ENCODE measurements around the gene PRDM16. TPM values are rescaled to one million over a fixed set of nuclear protein-coding genes. Genes with fewer than 3 reads are reported as not detected.

The PRDM16 gene
- polyA plus RNA-seq, 2 donors, result 0.15 to 0.28 TPM

DNA sequence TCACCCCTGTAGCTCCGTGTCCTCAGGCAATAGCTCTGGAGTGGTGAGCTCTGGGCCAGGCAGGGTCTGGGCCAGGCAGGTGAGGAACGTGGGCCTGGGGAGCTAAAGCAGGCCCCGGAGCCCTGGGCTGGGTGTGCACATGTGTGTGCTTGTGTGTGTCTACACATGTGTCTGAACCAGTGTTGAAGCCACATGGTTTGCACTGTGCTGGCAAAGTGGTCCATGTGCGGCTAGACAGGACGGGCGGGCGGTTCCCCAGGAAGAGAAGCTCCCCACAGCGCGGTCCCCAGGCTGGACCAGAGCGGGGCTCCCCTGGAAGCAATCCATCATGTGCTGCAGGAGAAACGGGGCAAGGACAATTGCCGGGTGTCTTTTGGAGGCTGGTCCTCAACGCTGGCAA, 84.2 kb downstream of the PRDM16 start:
- Histone ChIP-seq H3K4me1 (ENCODE audit: control insufficient read depth in 2 of 2, insufficient read depth in 2 of 2, low read length in 1 of 2) (no peaks in the 10 kb centered on the region), H3K9me3 (ENCODE audit: control insufficient read depth in 2 of 2, insufficient read depth in 1 of 2, low read depth in 1 of 2, low read length in 1 of 2) (no peaks in the 10 kb centered on the region), H3K27ac (ENCODE audit: low read depth in 2 of 2, low read length in 1 of 2) (no peak overlapping the region), H3K4me3 (ENCODE audit: low read depth in 1 of 2, low read length in 2 of 2) (no peak overlapping the region), H3K27me3 (ENCODE audit: control insufficient read depth in 1 of 2, insufficient read depth in 2 of 2, low read length in 2 of 2) (no peaks in the 10 kb centered on the region), H3K36me3 (ENCODE audit: control insufficient read depth in 2 of 2, insufficient read depth in 2 of 2, low read length in 1 of 2) (no peaks in the 10 kb centered on the region)
- 82 to 86% methylated on average over 13 of the region's 13 CpGs for WGBS, 2 donors

DNA sequence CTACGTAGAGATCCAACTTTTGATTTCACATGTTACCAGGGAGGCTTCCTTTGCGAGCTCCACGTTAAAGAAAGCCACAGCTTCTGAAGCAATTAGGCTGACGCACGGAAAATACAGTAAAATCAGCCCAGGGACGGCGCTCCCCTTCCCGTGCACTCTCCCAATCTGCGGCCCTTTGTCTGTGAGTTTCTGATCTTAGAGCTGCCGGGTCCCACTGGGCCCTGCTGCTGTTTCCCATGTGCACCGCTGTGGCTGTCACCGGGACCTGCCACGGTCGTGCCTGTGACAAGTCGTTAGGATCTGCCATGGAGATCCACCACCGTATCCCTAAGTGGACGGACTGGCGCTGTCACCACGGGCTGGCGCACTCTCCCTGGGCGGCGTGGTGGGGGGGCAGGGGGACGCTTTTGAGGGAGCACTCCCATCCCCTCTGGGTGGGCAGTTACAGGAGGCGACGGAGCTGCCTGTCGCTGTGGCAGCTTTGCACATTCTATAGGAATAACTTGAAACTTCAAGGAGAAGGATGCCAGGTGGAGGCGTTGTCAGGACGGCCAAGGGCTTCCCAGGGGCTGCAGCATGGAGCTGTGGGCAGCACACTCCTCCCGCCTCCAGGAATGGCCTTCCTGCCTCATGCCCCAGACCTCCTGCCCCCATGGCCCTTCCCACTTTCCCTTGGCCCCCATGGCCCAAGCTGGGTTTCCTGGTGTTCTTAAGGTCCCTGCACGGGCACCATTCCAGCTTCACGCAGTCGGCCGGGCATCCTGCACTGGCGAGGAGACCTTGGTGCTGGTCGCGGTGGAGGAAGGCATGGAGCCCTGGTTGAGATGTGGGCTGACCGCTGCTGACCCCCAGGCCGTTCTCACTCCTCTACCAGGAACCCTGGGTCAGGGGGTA, 85.1 kb downstream of the PRDM16 start:
- WGBS, 2 donors, result 81 to 88% methylated on average over 38 of the region's 38 CpGs
- no peaks in the 10 kb centered on the region for H3K27me3 ChIP-seq (ENCODE audit: control insufficient read depth in 1 of 2, insufficient read depth in 2 of 2, low read length in 2 of 2)
- H3K4me3 ChIP-seq (ENCODE audit: low read depth in 1 of 2, low read length in 2 of 2), result no peak overlapping the region
- no peaks in the 10 kb centered on the region for H3K4me1 ChIP-seq (ENCODE audit: control insufficient read depth in 2 of 2, insufficient read depth in 2 of 2, low read length in 1 of 2)
- no peaks in the 10 kb centered on the region for H3K36me3 ChIP-seq (ENCODE audit: control insufficient read depth in 2 of 2, insufficient read depth in 2 of 2, low read length in 1 of 2)
- H3K27ac ChIP-seq (ENCODE audit: low read depth in 2 of 2, low read length in 1 of 2), result no peak overlapping the region
- H3K9me3 ChIP-seq (ENCODE audit: control insufficient read depth in 2 of 2, insufficient read depth in 1 of 2, low read depth in 1 of 2, low read length in 1 of 2), result no peaks in the 10 kb centered on the region

DNA sequence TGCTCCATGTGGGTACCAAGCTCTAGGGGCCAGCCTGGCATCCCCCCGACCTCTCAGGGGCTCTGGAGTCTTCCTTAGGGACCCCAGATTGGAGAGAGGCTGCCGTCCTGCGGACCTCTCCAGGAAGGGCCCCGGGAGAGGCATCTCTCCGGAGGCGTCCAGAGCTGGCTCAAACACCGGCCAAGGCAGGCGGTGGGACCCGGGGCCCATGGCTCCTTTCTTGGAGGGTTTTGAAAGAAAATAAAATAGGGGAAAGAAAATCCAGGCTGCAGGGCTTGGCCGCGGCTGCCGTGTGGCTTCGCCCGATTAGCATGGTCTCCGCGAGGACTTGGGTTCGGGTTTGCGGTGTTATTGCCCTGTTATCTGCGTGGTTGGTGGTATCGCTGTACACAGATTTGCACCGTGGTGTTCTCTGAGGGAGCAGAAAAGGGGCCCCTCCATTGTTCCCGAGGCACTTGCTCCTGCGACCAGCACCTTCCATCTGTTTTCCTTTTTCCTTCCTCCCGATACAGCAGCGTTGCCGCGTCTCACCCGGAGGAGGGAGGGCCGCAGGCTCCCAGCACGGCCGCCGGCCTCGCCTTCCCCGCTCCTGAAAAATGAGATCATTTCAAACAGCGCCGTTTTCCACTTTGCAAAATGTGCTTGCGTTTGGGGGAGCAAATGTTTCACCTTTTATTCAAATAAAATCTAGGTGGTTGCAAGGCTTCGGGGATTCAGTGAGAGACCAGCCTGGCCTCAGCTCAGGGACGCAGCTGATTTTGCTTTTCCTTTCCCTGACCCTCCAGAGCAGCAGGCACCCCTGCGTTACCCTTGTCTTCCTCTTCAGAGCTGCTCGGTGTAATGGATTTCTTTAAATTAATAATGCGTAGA, 86.3 kb downstream of the PRDM16 start:
- Histone ChIP-seq H3K4me3 (ENCODE audit: low read depth in 1 of 2, low read length in 2 of 2) (no peak overlapping the region), H3K36me3 (ENCODE audit: control insufficient read depth in 2 of 2, insufficient read depth in 2 of 2, low read length in 1 of 2) (no peaks in the 10 kb centered on the region), H3K9me3 (ENCODE audit: control insufficient read depth in 2 of 2, insufficient read depth in 1 of 2, low read depth in 1 of 2, low read length in 1 of 2) (no peaks in the 10 kb centered on the region), H3K27ac (ENCODE audit: low read depth in 2 of 2, low read length in 1 of 2) (no peak overlapping the region), H3K27me3 (ENCODE audit: control insufficient read depth in 1 of 2, insufficient read depth in 2 of 2, low read length in 2 of 2) (no peaks in the 10 kb centered on the region), H3K4me1 (ENCODE audit: control insufficient read depth in 2 of 2, insufficient read depth in 2 of 2, low read length in 1 of 2) (no peaks in the 10 kb centered on the region)
- 53 to 54% methylated on average over 41 to 42 of the region's 42 CpGs for WGBS, 2 donors

DNA sequence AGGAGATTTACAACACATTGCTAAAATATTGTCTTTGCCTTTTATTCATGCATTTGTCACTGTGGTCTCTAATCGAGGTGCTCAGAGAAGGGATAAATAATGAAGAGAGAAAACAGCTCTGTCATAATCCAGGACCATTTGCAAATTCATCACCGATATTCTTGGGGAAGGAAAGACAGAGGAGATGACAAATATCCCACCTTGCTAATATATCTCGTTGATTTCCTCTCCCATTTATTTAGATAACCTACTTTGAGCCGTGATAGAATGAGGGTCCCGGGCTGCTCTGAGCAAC, 86.9 kb downstream of the PRDM16 start:
- Histone ChIP-seq H3K4me1 (ENCODE audit: control insufficient read depth in 2 of 2, insufficient read depth in 2 of 2, low read length in 1 of 2) (no peaks in the 10 kb centered on the region), H3K4me3 (ENCODE audit: low read depth in 1 of 2, low read length in 2 of 2) (no peak overlapping the region), H3K9me3 (ENCODE audit: control insufficient read depth in 2 of 2, insufficient read depth in 1 of 2, low read depth in 1 of 2, low read length in 1 of 2) (no peaks in the 10 kb centered on the region), H3K36me3 (ENCODE audit: control insufficient read depth in 2 of 2, insufficient read depth in 2 of 2, low read length in 1 of 2) (no peaks in the 10 kb centered on the region), H3K27ac (ENCODE audit: low read depth in 2 of 2, low read length in 1 of 2) (no peak overlapping the region), H3K27me3 (ENCODE audit: control insufficient read depth in 1 of 2, insufficient read depth in 2 of 2, low read length in 2 of 2) (no peaks in the 10 kb centered on the region)
- WGBS, 2 donors, result 64 to 68% methylated on average over 5 of the region's 5 CpGs

DNA sequence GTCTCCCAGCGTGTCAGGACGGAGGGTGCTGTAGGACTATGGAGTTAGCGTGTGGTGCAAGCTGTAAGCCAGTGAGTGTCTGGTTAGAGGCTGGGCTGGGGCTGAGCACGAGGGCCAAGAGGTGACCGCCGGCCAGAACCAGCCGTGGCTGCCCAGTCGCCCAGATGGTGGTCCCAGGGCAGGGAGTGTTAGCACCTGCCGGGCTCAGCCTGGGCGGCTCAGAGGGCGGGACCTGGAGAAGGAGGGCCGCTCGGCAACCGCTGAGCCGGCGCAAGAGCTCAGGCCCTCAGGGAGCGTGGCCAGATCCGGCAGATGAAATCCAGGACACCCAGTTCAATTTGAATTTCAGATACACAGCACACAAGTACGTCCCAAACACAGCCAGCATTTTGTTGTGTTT, 87.9 kb downstream of the PRDM16 start:
- Histone ChIP-seq H3K4me3 (ENCODE audit: low read depth in 1 of 2, low read length in 2 of 2) (no peak overlapping the region), H3K9me3 (ENCODE audit: control insufficient read depth in 2 of 2, insufficient read depth in 1 of 2, low read depth in 1 of 2, low read length in 1 of 2) (no peaks in the 10 kb centered on the region), H3K27me3 (ENCODE audit: control insufficient read depth in 1 of 2, insufficient read depth in 2 of 2, low read length in 2 of 2) (no peaks in the 10 kb centered on the region), H3K4me1 (ENCODE audit: control insufficient read depth in 2 of 2, insufficient read depth in 2 of 2, low read length in 1 of 2) (no peaks in the 10 kb centered on the region), H3K36me3 (ENCODE audit: control insufficient read depth in 2 of 2, insufficient read depth in 2 of 2, low read length in 1 of 2) (no peaks in the 10 kb centered on the region), H3K27ac (ENCODE audit: low read depth in 2 of 2, low read length in 1 of 2) (no peak overlapping the region)
- WGBS, 2 donors, result 86 to 88% methylated on average over 19 of the region's 19 CpGs

DNA sequence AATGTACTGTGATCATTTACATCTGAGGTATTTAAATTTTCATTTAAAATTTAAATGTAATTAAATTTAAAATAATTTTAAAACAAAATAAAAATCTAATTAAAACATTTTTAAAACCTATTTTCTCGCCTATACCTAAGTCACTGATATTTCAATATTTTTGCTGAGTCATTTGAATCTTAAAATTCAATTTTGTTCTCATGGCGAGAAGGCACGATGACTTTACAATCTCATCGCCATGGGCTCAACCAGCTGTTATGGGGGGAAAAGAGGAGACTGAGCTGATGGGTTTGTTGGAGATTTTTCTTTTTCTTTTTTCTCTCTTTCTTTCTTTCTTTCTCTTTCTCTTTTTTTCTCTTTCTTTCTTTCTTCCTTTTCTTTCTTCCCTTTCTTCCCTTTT, 89.3 kb downstream of the PRDM16 start:
- H3K36me3 ChIP-seq (ENCODE audit: control insufficient read depth in 2 of 2, insufficient read depth in 2 of 2, low read length in 1 of 2), result no peaks in the 10 kb centered on the region
- no peaks in the 10 kb centered on the region for H3K27me3 ChIP-seq (ENCODE audit: control insufficient read depth in 1 of 2, insufficient read depth in 2 of 2, low read length in 2 of 2)
- no peaks in the 10 kb centered on the region for H3K4me1 ChIP-seq (ENCODE audit: control insufficient read depth in 2 of 2, insufficient read depth in 2 of 2, low read length in 1 of 2)
- 77 to 86% methylated on average over 4 of the region's 4 CpGs for WGBS, 2 donors
- H3K9me3 ChIP-seq (ENCODE audit: control insufficient read depth in 2 of 2, insufficient read depth in 1 of 2, low read depth in 1 of 2, low read length in 1 of 2), result no peaks in the 10 kb centered on the region
- H3K27ac ChIP-seq (ENCODE audit: low read depth in 2 of 2, low read length in 1 of 2), result no peak overlapping the region
- H3K4me3 ChIP-seq (ENCODE audit: low read depth in 1 of 2, low read length in 2 of 2), result no peak overlapping the region

DNA sequence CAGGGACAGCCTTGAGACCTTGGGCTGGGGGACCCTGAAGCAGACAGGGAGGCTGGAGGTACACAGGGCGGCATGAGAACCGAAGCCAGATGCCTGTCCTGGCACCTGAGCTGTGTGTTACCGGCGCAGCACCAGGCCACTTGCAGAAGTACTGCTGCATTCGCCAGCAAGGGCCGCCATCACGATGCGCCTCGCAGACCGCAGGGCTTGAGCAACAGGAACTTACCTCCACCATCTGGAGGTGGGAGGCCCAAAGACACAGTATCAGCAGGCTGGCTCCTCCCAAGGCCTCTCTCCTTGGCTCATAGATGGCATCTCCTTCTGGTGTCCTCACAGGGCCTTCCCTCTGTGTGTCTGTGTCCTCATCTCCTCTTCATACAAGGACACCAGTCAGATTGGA, 90.1 kb downstream of the PRDM16 start:
- Histone ChIP-seq H3K27ac (ENCODE audit: low read depth in 2 of 2, low read length in 1 of 2) (no peak overlapping the region), H3K27me3 (ENCODE audit: control insufficient read depth in 1 of 2, insufficient read depth in 2 of 2, low read length in 2 of 2) (no peaks in the 10 kb centered on the region), H3K9me3 (ENCODE audit: control insufficient read depth in 2 of 2, insufficient read depth in 1 of 2, low read depth in 1 of 2, low read length in 1 of 2) (no peaks in the 10 kb centered on the region), H3K36me3 (ENCODE audit: control insufficient read depth in 2 of 2, insufficient read depth in 2 of 2, low read length in 1 of 2) (no peaks in the 10 kb centered on the region), H3K4me3 (ENCODE audit: low read depth in 1 of 2, low read length in 2 of 2) (no peak overlapping the region), H3K4me1 (ENCODE audit: control insufficient read depth in 2 of 2, insufficient read depth in 2 of 2, low read length in 1 of 2) (no peaks in the 10 kb centered on the region)
- 88 to 91% methylated on average over 10 of the region's 10 CpGs for WGBS, 2 donors

DNA sequence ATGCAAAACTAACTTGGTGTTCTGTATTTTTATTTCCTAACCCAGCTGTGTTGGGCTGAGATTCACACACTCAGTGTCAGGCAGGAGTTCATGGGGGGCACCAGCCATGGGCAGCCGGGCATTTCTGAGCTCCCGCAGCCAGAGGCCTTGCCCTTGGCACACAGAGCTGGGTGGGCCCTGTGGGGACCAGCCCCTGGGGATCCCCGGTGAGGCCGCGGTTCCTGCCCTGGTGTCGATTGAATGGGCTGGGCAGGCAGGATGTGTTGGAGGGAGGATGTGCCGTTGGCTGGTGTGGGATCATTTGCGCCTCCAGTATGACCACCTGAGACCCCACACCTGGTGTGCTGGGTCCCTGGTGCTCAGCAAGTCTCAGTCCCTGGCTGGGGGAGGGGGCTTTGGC, 91.0 kb downstream of the PRDM16 start:
- 81 to 92% methylated on average over 8 of the region's 8 CpGs for WGBS, 2 donors
- Histone ChIP-seq H3K36me3 (ENCODE audit: control insufficient read depth in 2 of 2, insufficient read depth in 2 of 2, low read length in 1 of 2) (no peaks in the 10 kb centered on the region), H3K9me3 (ENCODE audit: control insufficient read depth in 2 of 2, insufficient read depth in 1 of 2, low read depth in 1 of 2, low read length in 1 of 2) (no peaks in the 10 kb centered on the region), H3K27ac (ENCODE audit: low read depth in 2 of 2, low read length in 1 of 2) (no peak overlapping the region), H3K4me3 (ENCODE audit: low read depth in 1 of 2, low read length in 2 of 2) (no peak overlapping the region), H3K27me3 (ENCODE audit: control insufficient read depth in 1 of 2, insufficient read depth in 2 of 2, low read length in 2 of 2) (no peaks in the 10 kb centered on the region), H3K4me1 (ENCODE audit: control insufficient read depth in 2 of 2, insufficient read depth in 2 of 2, low read length in 1 of 2) (no peaks in the 10 kb centered on the region)

DNA sequence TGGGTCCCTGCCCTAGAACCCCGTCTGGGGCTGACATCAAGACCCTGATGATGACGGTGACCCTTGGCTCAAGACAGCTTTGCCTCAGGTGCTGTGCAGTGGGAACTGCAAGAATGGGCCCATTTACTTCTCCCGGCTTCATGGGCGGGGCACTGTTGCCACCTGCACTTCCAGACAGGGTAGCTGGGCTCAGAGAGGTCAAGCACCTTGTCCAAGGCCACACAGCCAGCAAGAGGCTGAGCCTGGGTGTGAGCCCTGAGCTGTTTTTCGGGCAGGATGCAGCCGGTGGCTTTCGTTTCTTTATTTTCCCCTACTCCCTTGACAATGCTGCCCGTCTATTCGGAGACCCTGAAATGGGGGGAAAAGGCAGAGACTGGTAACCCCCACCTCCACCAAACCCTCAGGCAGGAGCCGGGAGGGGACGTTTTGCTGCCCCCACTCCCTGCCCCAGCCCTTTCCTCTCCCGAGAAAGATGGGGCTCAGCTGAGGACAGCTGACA, 91.7 kb downstream of the PRDM16 start:
- no peaks in the 10 kb centered on the region for H3K4me1 ChIP-seq (ENCODE audit: control insufficient read depth in 2 of 2, insufficient read depth in 2 of 2, low read length in 1 of 2)
- H3K9me3 ChIP-seq (ENCODE audit: control insufficient read depth in 2 of 2, insufficient read depth in 1 of 2, low read depth in 1 of 2, low read length in 1 of 2), result no peaks in the 10 kb centered on the region
- no peaks in the 10 kb centered on the region for H3K27me3 ChIP-seq (ENCODE audit: control insufficient read depth in 1 of 2, insufficient read depth in 2 of 2, low read length in 2 of 2)
- 55 to 59% methylated on average over 12 of the region's 12 CpGs for WGBS, 2 donors
- no peak overlapping the region for H3K27ac ChIP-seq (ENCODE audit: low read depth in 2 of 2, low read length in 1 of 2)
- no peak overlapping the region for H3K4me3 ChIP-seq (ENCODE audit: low read depth in 1 of 2, low read length in 2 of 2)
- H3K36me3 ChIP-seq (ENCODE audit: control insufficient read depth in 2 of 2, insufficient read depth in 2 of 2, low read length in 1 of 2), result no peaks in the 10 kb centered on the region

Measured in esophagus (tissue), 2 donors.